Esophagus muscularis mucosa (tissue), 4 donors: ENCODE data around the gene CTDNEP1. TPM values are rescaled to one million over a fixed set of nuclear protein-coding genes. Genes with fewer than 3 reads are reported as not detected.
"Not testable (repeated sequence)": the region's sequence is repeated elsewhere in the genome, so short reads cannot be mapped to it uniquely, and the experiment has no call there.

ENCODE experiments used
- DNase-seq: peaks from one replicate; pipeline ENCODE4 v3.0.0-alpha.2; 2017; ENCODE audit errors: extremely low spot score
- H3K27ac ChIP-seq, 4 donors: fragments of 200-600 bp; sonication (generic); replicated peaks in 1 of 4; 1 replicate in 3 of 4; 2 replicates in 1 of 4; pipeline ENCODE4 v1.5.1; 2016 to 2019; ENCODE audit warnings: mild to moderate bottlenecking in 1 of 4
- H3K27me3 ChIP-seq, 4 donors: fragments of 200-600 bp; sonication (generic); one replicate each; pipeline versions ENCODE4 v1.5.1 to v1.6.0; 2016 to 2019
- H3K36me3 ChIP-seq, 4 donors: fragments of 200-600 bp; sonication (generic); one replicate each; pipeline ENCODE4 v1.5.1; 2016 to 2019
- H3K4me1 ChIP-seq, 4 donors: fragments of 200-600 bp; sonication (generic); one replicate each; pipeline ENCODE4 v1.5.1; 2016 to 2019
- H3K4me3 ChIP-seq, 4 donors: fragments of 200-600 bp; sonication (generic); 1 replicate in 2 of 4; 2 replicates in 2 of 4; pipeline ENCODE4 v1.5.1; 2016 to 2019; ENCODE audit warnings: mild to moderate bottlenecking in 4 of 4, moderate library complexity in 1 of 4
- H3K9me3 ChIP-seq, 4 donors: fragments of 200-600 bp; sonication (generic); 1 replicate in 3 of 4; 2 replicates in 1 of 4; pipeline ENCODE4 v1.5.1; 2016 to 2019
- EP300 ChIP-seq: sonication (generic); formaldehyde crosslinking; IDR thresholded peaks from one replicate; pipeline ENCODE4 v1.6.1; 2017; ENCODE audit warnings: antibody characterized with exemption
- POLR2A ChIP-seq: fragments of 450-650 bp; IDR thresholded peaks from one replicate; pipeline ENCODE4 v1.6.1; 2017; ENCODE audit warnings: antibody characterized with exemption, moderate library complexity, mild to moderate bottlenecking, low read depth
- POLR2AphosphoS5 ChIP-seq, 2 donors: sonication (generic); formaldehyde crosslinking; IDR thresholded peaks; one replicate each; pipeline ENCODE4 v1.6.1; 2017; ENCODE audit warnings: antibody characterized with exemption in 2 of 2
- WGBS: methylation state at CpG from one replicate; pipeline ENCODE4 v1.1.5; 2018; 5-methylcytosine and 5-hydroxymethylcytosine counted together
- intact Hi-C: fragments of 100-400 bp; cut with DNase I; formaldehyde crosslinking; loops from one replicate; pipeline ENCODE4 v1.15.1; 2023
- total RNA-seq, 4 donors: library from RNA; depleted of rRNA; stranded (reverse); fragments of >200 nt; gene quantifications; one replicate each; pipeline versions ENCODE4 v1.1.0 to v1.2.1, GENCODE V29; 2016
- TF ChIP-seq, protein P1 (sequence below), 3 experiments: fragments of 200-600 bp in 2 of 3; fragments of 450-650 bp in 1 of 3; sonication (generic) in 2 of 3; IDR thresholded peaks; one replicate each; pipeline ENCODE4 v1.5.1; 2017 to 2019; ENCODE audit warnings: antibody characterized with exemption in 3 of 3, mild to moderate bottlenecking in 2 of 3, moderate library complexity in 1 of 3

Gene CTDNEP1
- total RNA-seq, 4 donors from 2014 or later: 41.5 to 66.5 (median 46.6) TPM

DNA sequence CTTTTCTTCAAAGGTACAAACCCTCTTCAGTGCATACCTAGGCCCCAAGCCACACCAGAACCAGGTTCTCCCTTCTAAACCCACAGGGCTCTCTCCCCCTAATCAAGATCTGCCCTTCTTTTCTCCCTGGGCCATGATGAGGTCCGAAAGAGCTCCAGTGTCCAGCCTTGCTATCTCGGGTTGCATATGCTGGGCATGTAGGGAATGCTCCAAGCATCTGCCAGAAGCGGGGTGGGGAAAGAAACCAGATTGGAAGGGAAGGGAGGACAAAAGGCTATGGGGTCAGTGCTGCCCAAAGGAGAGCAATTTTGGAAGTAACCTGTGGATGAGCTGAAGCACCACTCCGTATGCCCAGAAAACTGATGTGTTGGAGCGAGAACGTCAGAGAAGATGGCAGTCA, 2.3 kb downstream of the CTDNEP1 start:
- Histone ChIP-seq H3K27ac (peak overlapping the region in 1 of 4 donors; percentile 10), H3K36me3 (peaks cover 24 to 34% (median 32%) of the 10 kb centered on the region in 4 donors), H3K27me3 (no peaks in the 10 kb centered on the region), H3K9me3 (no peaks in the 10 kb centered on the region), H3K4me1 (peaks cover 36 to 53% (median 45%) of the 10 kb centered on the region in 4 donors), H3K4me3 (peak overlapping the region in 1 of 4 donors; percentile 95)
- 75% methylated on average over 6 of the region's 6 CpGs for WGBS
- TF ChIP-seq EP300: no peak
- no peak for TF ChIP-seq POLR2AphosphoS5 (IDR thresholded peaks at IDR 0.05)
- no peak for TF ChIP-seq POLR2A
- TF ChIP-seq, protein P1, sequence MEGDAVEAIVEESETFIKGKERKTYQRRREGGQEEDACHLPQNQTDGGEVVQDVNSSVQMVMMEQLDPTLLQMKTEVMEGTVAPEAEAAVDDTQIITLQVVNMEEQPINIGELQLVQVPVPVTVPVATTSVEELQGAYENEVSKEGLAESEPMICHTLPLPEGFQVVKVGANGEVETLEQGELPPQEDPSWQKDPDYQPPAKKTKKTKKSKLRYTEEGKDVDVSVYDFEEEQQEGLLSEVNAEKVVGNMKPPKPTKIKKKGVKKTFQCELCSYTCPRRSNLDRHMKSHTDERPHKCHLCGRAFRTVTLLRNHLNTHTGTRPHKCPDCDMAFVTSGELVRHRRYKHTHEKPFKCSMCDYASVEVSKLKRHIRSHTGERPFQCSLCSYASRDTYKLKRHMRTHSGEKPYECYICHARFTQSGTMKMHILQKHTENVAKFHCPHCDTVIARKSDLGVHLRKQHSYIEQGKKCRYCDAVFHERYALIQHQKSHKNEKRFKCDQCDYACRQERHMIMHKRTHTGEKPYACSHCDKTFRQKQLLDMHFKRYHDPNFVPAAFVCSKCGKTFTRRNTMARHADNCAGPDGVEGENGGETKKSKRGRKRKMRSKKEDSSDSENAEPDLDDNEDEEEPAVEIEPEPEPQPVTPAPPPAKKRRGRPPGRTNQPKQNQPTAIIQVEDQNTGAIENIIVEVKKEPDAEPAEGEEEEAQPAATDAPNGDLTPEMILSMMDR (IDR thresholded peaks at IDR 0.05): no peak
- DNase-seq: no peak
- intact Hi-C loops: no loop called here

DNA sequence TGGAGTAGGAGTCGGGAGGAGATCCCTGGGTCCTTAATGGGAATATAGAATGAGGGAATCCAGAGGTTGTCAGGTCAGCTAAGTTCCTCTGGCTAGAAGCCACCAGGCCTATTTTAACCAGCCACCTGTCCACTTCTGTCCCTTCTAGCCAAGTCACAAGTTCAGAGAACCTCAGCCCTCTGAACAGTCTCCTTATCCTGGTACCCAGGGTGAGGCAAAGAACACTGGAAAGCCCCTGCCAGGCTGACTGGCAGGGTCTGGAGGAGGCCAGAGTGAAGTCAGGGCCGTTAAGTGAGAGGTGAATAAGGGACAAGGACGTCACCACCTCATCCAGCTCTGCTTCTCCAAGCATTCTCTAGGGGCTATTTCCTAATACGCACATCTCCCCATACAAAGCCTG, 2.7 kb downstream of the CTDNEP1 start:
- H3K36me3 ChIP-seq: peaks cover 28 to 35% (median 34%) of the 10 kb centered on the region in 4 donors
- intact Hi-C loops: no loop called here
- TF ChIP-seq, protein P1 (IDR thresholded peaks at IDR 0.05): no peak
- TF ChIP-seq POLR2AphosphoS5 (IDR thresholded peaks at IDR 0.05) (no peak), POLR2A (no peak), EP300 (no peak)
- H3K4me1 ChIP-seq: peaks cover 39 to 56% (median 49%) of the 10 kb centered on the region in 4 donors
- H3K4me3 ChIP-seq: no peak overlapping the region
- H3K27me3 ChIP-seq: no peaks in the 10 kb centered on the region
- H3K9me3 ChIP-seq: no peaks in the 10 kb centered on the region
- WGBS: 65% methylated on average over 4 of the region's 4 CpGs
- DNase-seq: no peak
- H3K27ac ChIP-seq: peak overlapping the region in 1 of 4 donors; percentile 10

DNA sequence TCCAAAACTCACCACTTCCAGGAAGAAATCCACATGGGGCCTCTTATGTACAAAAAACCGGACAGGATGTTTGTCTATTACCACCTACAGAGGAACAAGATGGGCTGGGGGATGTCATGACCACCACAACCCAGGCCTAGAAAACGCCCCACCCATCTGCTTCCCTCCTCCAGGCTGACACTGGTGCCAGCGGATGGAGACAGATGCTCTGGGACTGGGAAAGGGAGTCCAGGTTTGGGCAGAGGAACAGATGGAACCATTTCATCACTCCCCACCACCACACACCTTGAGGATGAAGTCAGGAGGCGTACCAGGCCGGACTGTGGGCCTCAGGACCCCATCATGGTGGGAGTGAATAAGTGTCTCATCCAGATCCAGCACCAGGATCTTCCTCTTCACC, 4.8 kb downstream of the CTDNEP1 start:
- H3K27me3 ChIP-seq: no peaks in the 10 kb centered on the region
- TF ChIP-seq, protein P1 (IDR thresholded peaks at IDR 0.05): no peak
- TF ChIP-seq POLR2AphosphoS5 (IDR thresholded peaks at IDR 0.05): no peak
- no peak for TF ChIP-seq EP300
- TF ChIP-seq POLR2A: no peak
- 81% methylated on average over 5 of the region's 5 CpGs for WGBS
- H3K27ac ChIP-seq: no peak overlapping the region
- peaks cover 28 to 37% (median 35%) of the 10 kb centered on the region in 4 donors for H3K36me3 ChIP-seq
- peaks cover 36 to 51% (median 44%) of the 10 kb centered on the region in 4 donors for H3K4me1 ChIP-seq
- no peak overlapping the region for H3K4me3 ChIP-seq
- DNase-seq: no peak
- intact Hi-C loops: no loop called here
- H3K9me3 ChIP-seq: no peaks in the 10 kb centered on the region

DNA sequence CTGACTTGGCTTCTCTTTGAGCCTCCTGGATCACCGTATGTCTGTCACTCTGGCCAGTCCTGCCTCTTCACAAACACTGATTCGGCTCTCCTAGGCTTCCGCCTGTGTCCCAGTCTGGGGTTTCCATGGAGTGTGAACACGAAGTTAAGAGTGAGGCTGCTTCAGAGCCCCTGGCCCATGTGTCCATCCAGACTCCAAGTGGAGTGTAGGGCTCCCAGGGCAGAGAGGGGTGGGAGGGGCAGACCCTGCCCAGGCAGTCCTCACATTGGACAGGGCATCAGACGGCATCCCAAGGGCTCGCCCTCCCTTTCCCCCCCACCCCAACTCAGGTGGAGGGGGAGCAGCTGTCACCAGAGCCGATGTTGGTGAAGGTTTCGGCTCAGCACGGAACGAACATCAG, 7.7 kb downstream of the CTDNEP1 start:
- H3K27me3 ChIP-seq, DNase-seq, intact Hi-C loops, H3K9me3 ChIP-seq: not testable (repeated sequence)
- peaks cover 34 to 48% (median 43%) of the 10 kb centered on the region in 4 donors for H3K4me1 ChIP-seq
- H3K36me3 ChIP-seq: peaks cover 34 to 50% (median 49%) of the 10 kb centered on the region in 4 donors
- WGBS: 78% methylated on average over 10 of the region's 10 CpGs
- peak overlapping the region; percentile 97 to 99 (median 97) for H3K27ac ChIP-seq
- peak overlapping the region in 1 of 4 donors; percentile 94 for H3K4me3 ChIP-seq

DNA sequence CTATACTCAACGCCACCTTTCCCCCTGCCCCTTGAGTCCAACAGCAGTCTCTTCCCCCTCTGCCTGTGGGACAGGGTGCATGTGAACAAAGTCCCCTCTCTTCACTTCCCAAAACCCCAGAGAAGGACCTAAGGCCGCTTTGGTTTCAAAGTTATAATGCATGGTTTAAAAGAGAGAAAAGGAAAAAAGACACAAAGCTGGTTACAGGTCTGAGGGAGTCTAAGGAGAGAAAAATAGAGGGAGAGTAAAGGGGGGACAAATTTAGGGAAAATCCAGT, 8.1 kb downstream of the CTDNEP1 start:
- TF ChIP-seq POLR2AphosphoS5 (IDR thresholded peaks at IDR 0.05): no peak
- TF ChIP-seq POLR2A: no peak
- TF ChIP-seq, protein P1 (IDR thresholded peaks at IDR 0.05): no peak
- no peak for TF ChIP-seq EP300
- Histone ChIP-seq H3K27ac (peak overlapping the region; percentile 97 to 99 (median 97)), H3K36me3 (peaks cover 34 to 50% (median 49%) of the 10 kb centered on the region in 4 donors), H3K4me3 (peak overlapping the region; percentile 86 to 98 (median 92)), H3K4me1 (peaks cover 29 to 43% (median 39%) of the 10 kb centered on the region in 4 donors), H3K9me3 (no peaks in the 10 kb centered on the region), H3K27me3 (no peaks in the 10 kb centered on the region)
- no peak for DNase-seq
- intact Hi-C loops: no loop called here
- WGBS: 46% methylated on average over 2 of the region's 2 CpGs
